Occipital lobe (tissue), 2 donors: ENCODE results near the gene TAF6. TPM values are rescaled to one million over a fixed set of nuclear protein-coding genes. Genes with fewer than 3 reads are reported as not detected.
"Not testable (repeated sequence)": the region's sequence is repeated elsewhere in the genome, so short reads cannot be mapped to it uniquely, and the experiment has no call there.

Experiments
- DNase-seq: peaks from one replicate; lab custom pipeline; 2025; lab: John Stamatoyannopoulos, UW
- total RNA-seq: library from RNA; depleted of rRNA; stranded (reverse); fragments of >200 nt; gene quantifications from one replicate; pipeline ENCODE4 v1.2.3, GENCODE V29; 2014

TAF6 gene
- total RNA-seq, 1 donor from 2014 or later: 17.8 TPM

DNA sequence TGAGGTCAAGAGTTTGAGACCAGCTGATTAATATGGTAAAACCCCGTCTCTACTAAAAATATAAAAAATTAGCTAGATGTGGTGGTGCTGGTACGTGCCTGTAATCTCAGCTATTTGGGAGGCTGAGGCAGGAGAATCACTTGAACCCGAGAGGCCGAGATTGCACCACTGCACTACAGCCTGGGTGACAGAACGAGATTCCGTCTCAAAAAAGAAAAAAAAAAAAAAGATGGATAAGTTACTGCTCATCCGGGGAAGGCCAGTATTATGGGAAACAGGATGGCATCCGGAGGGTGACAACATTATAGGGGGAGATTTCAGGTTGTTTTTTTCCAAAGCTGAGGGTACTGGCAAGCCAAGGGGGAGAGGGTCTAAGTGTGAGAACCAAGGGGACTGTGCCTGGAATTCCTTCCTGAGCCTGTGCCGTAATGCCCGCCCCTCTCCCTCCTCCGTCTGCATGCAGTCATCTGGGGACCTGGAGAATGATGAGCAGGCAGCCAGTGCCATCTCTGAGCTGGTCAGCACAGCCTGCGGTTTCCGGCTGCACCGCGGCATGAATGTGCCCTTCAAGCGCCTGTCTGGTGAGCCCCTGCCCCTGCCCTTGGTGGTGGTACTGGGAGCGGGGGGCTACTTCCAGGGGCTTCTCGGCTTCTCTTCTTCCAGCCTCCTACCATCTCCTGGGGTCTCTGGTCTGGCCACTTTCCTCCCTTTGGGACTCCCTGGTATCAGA lies 33.9 kb upstream of the TAF6 start:
- DNase-seq: no peak

GRCh38 chr7:100152404-100152803 lies 33.2 kb upstream of the TAF6 start:
- no peak for DNase-seq

DNA sequence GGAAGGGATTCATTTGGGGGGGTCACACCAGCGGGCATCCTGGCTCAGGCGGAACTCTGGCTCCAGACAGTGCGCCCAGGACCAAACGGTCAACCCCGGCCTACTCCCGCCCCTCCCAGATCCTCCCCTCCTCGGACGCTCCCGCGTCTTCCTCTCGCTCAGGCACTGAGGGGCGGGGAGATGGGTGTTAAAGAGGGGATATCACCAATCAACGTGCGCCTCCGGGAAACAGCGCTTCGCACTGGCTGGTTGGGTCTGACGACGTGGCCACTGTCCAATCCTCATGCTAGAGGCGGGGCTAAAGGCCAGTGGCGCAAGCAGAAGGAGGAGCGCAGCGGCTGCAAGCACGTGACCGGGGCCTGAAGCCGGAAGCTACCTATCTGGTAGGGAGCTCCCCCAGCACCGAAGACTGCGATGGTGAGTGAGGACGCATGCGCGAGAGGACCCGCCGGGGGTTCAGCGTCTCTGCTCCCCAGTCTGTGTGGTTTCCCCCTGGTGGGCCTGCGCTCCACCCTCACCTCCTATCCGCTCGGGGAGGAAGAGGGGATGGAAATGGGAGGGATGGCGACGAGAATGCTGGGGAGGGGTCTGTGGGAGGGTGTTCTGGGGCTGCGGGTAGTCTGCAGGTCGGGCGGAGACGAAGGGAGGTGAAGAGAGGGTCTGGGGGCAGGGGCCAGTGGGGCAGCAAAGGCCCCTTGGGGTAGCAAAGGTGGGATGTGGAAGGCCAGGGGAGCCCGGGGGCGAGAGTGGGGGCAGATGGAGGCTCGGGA lies 29.6 kb upstream of the TAF6 start, which contains the start of gene LAMTOR4:
Gene LAMTOR4, plus strand, starts transcription at position 360 of the 770 bp plus-strand sequence. Its CDS starts 55 bp downstream, at position 415.
- peak; percentile 98 for DNase-seq

- DNase-seq: no peak
Observed at GRCh38 chr7:100148225-100148558, 29.0 kb upstream of the TAF6 start.

GRCh38 chr7:100147278-100147677 lies 28.1 kb upstream of the TAF6 start:
- no peak for DNase-seq

GRCh38 chr7:100146350-100146749 lies 27.2 kb upstream of the TAF6 start:
- DNase-seq: not testable (repeated sequence)

DNA sequence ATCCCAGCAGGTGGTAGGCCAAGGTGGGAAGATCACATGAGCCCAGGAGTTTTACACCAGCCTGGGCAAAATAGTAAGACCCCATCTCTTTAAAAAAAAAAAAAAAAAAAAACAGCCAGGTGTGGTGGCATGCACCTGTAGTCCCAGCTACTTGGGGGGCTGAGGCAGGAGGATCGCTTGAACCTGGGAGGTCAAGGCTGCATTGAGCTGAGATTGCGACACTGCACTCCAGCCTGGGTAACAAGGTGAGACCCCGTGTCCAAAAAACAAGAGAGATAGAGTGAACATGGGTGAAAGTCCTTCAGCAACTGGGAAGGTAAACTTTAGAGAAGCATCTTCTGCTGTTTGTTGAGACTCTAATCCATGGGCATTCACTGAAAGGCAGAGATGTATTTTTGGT lies 23.3 kb upstream of the TAF6 start:
- DNase-seq: no peak

DNA sequence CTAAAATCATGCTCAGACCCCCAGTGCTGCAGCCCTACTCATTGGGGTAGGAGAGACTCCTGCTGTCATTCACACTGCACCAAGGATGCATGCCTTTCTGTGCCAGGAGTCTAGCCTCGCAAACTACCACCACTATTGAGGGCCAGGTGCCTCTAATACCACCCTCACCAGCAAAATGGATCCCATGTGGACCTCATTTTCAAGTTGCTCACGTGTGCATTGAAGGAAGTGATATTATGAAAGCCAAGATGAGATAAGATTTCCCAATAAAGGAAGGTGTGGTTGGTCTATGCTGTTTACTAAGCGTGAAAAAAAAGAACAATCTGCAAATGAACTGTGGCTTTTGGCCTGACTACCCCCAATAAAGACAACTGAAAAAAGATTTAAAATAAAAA lies 22.4 kb upstream of the TAF6 start:
- DNase-seq: no peak

DNA sequence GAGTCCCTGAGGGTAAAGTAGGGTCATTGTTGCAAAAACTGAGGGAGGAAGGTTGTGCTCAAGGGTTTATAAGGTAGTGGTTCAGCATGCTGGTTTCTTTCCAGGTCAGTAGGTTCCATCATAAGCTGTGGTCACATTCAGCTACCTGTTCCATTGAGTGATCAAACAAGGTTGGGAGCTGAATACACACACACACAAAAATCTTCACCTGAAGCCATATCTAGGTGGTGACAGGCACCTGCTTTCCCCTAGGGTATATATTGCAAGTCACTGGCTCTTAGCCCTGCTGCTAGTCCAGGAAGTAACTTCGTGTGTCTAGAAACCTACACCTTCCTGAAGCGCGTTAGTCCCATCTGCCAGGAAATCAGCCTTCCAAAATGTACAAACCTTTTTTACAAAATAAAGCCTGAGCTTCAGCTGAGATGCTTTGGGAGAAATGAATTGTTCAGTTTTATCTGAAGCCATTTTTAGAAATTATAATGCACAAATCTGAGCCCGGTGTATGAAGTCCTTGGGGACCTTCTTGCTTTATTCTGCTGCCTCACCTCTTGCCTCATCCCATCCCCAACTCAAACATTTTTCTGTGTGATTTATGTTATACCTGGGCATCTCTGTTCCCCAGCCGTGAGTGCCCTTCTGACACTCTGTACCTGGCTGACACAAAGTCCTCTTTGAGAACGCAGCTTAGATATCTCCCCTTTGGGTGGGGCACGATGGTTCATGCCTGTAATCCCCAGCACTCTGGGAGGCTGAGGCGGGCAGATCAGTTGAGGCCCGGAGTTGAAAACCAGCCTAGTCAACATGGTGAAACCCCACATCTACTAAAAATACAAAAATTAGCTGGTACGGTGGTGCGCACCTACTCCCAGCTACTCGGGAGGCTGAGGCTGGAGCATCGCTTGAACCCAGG lies 18.9 kb upstream of the TAF6 start:
- DNase-seq: no peak

DNA sequence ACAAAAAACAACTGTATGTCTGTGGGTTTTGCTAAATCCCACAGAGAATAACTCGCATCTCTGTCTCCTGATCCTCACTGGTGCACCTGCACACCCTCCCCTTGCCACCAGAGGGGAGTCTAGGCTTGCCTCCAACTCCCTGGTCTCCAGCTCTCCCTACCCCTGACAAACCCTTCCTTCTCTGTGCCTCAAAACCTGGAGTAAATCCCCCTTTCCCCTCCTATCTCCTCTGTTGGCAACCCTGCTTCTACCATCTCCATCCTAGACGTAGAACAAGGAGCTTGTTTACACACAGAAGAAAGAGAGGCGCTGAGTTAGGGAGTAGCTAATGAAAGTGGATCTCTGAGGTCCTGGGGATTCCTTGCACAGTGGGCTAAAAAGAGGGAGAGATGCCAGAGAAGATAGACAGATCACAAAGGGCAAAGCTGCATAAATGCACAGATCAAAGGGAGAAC lies 13.6 kb upstream of the TAF6 start:
- DNase-seq: no peak

DNA sequence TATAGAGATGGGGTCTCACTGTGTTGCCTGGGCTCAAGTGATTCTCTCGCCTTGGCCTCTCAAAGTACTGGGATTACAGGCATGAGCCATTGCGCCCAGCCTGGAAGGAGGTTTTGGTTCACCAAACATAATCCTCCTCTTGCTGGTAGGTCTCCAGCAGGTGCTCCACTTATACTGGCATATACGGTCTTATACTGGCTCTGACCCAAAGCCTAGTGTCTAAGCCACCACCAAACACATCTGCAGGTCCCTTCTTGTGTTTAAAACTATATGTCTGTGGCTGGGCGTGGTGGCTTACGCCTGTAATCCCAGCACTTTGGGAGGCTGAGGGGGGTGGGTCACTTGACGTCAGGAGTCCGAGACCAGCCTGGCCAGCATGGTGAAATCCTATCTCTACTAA lies 13.0 kb upstream of the TAF6 start:
- no peak for DNase-seq

- DNase-seq: peak; percentile 45
Observed at GRCh38 chr7:100130608-100131453, 11.7 kb upstream of the TAF6 start.

GRCh38 chr7:100130220-100130607 lies 11.1 kb upstream of the TAF6 start:
- DNase-seq: not testable (repeated sequence)

- no peak for DNase-seq
Observed at GRCh38 chr7:100128637-100128963, 9.4 kb upstream of the TAF6 start.

DNA sequence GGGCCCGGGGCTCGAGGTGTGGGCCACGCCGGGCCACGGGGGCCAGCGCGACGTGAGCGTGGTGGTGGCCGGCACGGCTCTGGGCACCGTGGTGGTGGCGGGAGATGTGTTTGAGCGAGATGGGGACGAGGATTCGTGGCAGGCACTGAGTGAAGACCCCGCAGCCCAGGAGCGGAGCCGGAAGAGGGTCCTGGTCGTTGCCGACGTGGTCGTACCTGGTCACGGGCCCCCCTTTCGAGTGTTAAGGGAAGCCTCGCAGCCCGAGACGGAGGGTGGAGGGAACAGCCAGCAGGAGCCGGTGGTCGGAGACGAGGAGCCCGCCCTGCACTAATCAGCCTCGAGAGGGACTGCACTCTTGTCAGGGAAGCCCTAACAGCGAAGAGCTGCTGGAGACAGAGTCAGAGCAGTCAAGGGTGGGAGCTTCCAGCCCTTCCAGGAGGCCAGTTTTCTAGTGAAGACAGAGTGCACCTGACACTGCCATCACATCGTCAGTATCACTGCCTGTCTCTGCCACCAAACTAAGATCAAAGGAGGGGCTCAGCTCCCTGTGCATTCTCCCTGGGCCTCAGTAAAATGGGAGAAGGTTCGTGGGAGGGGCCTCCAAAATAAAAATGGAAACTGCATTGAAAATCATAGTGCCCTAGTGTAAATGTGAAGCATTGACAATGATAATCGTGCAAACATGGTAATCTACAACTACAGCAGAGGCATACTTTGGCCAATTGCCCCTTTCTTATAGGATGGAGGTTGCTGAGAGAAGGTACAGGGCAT lies 8.9 kb upstream of the TAF6 start:
- DNase-seq: peak; percentile 19

GRCh38 chr7:100126931-100127865 lies 8.0 kb upstream of the TAF6 start, which contains the start of gene MBLAC1:
Gene MBLAC1, plus strand, starts transcription at chr7:100126967. Its CDS starts 429 bp downstream, at chr7:100127396.
- peak; percentile 89 for DNase-seq

DNA sequence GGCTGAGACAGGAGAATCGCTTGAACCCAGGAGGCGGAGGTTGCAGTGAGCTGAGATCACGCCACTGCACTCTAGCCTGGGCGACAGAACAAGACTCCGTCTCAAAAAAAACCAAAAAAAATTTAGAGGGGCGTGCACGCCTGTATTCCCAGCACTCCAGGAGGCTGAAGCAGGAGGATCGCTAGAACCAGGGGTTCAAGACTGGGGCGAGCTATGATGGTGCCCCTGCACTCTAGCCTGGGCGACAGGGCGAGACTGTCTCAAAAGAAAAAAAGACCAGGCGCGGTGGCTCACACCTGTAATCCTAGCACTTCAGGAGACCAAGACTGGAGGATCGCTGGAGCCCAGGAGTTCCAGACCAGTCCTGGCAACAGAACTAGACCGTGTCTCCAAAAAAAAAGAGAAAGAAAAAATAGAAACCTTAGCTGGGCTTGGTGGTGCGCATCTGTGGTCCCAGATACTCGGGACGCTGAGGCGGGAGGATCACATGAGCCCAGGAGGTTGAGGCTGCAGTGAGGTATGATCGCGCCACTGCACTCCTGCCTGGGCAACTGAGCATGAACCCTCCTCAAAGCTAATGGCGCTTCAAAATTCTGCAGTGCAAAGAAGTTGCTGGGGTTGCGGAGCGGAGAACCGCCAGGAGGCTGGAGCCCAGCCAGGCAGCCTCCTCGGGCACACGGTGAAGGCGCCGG lies 7.2 kb upstream of the TAF6 start:
- DNase-seq: peak; percentile 66
